PC-9 (cell line): ENCODE measurements around the gene CDCA3. TPM values are rescaled to one million over a fixed set of nuclear protein-coding genes. Genes with fewer than 3 reads are reported as not detected.
"Not testable (repeated sequence)": the region's sequence is repeated elsewhere in the genome, so short reads cannot be mapped to it uniquely, and the experiment has no call there.

Experiments
- BruUV-seq: library from RNA; stranded (reverse); fragments of 400-500 nt; replicated peaks from 2 replicates; lab custom pipeline; 2021; lab: Mats Ljungman, UMichigan
- CTCF ChIA-PET: fragments of 300-600 bp; sonication (Branson Sonifier 250); formaldehyde crosslinking; loops from one replicate; lab custom pipeline; 2022; ENCODE audit warnings: antibody characterized with exemption; lab: Charles Lee
- POLR2A ChIA-PET: fragments of 300-600 bp; sonication (Branson Sonifier 250); formaldehyde crosslinking; loops from one replicate; lab custom pipeline; 2022; ENCODE audit warnings: antibody characterized with exemption; ENCODE audit not compliant: unreplicated experiment; lab: Charles Lee
- DNase-seq, 2 experiments: peaks; one replicate each; pipeline versions ENCODE4 v3.0.0 to v3.0.0-alpha.2; 2015 to 2022; ENCODE audit warnings: mixed read lengths in 1 of 2
- H2AFZ ChIP-seq: fragments of 200-600 bp; sonication (generic); 2 replicates; pipeline ENCODE4 v1.8.1; 2017; ENCODE audit warnings: antibody characterized with exemption
- H3F3A ChIP-seq: fragments of 200-600 bp; sonication (generic); 2 replicates; pipeline ENCODE4 v1.8.1; 2017; ENCODE audit warnings: antibody characterized with exemption, mild to moderate bottlenecking, low read depth; ENCODE audit not compliant: insufficient read depth
- H3K27ac ChIP-seq: fragments of 200-600 bp; sonication (generic); 2 replicates; pipeline ENCODE4 v1.6.1; 2016; ENCODE audit warnings: mixed run types
- H3K27me3 ChIP-seq: fragments of 200-600 bp; sonication (generic); 2 replicates; pipeline ENCODE4 v1.6.1; 2016; ENCODE audit warnings: low read depth, mixed run types; ENCODE audit not compliant: insufficient read depth
- H3K36me3 ChIP-seq: fragments of 200-600 bp; sonication (generic); 2 replicates; pipeline ENCODE4 v1.6.1; 2016; ENCODE audit warnings: low read depth, mixed run types
- H3K4me1 ChIP-seq: fragments of 200-600 bp; sonication (generic); replicated peaks from 2 replicates; pipeline ENCODE4 v1.6.1; 2016; ENCODE audit warnings: mixed run types; ENCODE audit not compliant: insufficient read depth
- H3K4me2 ChIP-seq: fragments of 200-600 bp; sonication (generic); 2 replicates; pipeline ENCODE4 v1.6.1; 2017; ENCODE audit warnings: mixed run types
- H3K4me3 ChIP-seq: fragments of 200-600 bp; sonication (generic); 2 replicates; pipeline ENCODE4 v1.6.1; 2016; ENCODE audit warnings: mixed run types
- H3K79me2 ChIP-seq: fragments of 200-600 bp; sonication (generic); 2 replicates; pipeline ENCODE4 v1.6.1; 2017; ENCODE audit warnings: low read depth, mixed run types
- H3K9me2 ChIP-seq: fragments of 200-600 bp; sonication (generic); 2 replicates; pipeline ENCODE4 v1.8.1; 2017; ENCODE audit warnings: mild to moderate bottlenecking; ENCODE audit not compliant: insufficient read depth
- H3K9me3 ChIP-seq: fragments of 200-600 bp; sonication (generic); 2 replicates; pipeline ENCODE4 v1.8.1; 2016; ENCODE audit warnings: low read depth; ENCODE audit not compliant: insufficient read depth
- H4K20me1 ChIP-seq: fragments of 200-600 bp; sonication (generic); 2 replicates; pipeline ENCODE4 v1.8.1; 2017; ENCODE audit not compliant: insufficient read depth
- EZH2 ChIP-seq: fragments of 200-600 bp; sonication (generic); IDR thresholded peaks from 2 replicates; pipeline ENCODE4 v1.8.0; 2017; ENCODE audit warnings: antibody characterized with exemption, low read depth
- intact Hi-C: fragments of 100-400 bp; cut with micrococcal nuclease; formaldehyde crosslinking; loops from one replicate; pipeline ENCODE4 v1.10.0; 2022; ENCODE audit not compliant: unreplicated experiment
- total RNA-seq: library from RNA; stranded (reverse); gene quantifications from 2 replicates; pipeline ENCODE4 v1.2.3, GENCODE V29; 2021
- TF ChIP-seq, protein P1 (sequence below): fragments of 200-600 bp; sonication (generic); conservative IDR thresholded peaks from 2 replicates; pipeline ENCODE4 v1.6.1; 2017; ENCODE audit warnings: mixed run types, antibody characterized with exemption, mild to moderate bottlenecking, moderate library complexity

Gene CDCA3
- total RNA-seq, 1 experiment from 2014 or later: 125 TPM

DNA sequence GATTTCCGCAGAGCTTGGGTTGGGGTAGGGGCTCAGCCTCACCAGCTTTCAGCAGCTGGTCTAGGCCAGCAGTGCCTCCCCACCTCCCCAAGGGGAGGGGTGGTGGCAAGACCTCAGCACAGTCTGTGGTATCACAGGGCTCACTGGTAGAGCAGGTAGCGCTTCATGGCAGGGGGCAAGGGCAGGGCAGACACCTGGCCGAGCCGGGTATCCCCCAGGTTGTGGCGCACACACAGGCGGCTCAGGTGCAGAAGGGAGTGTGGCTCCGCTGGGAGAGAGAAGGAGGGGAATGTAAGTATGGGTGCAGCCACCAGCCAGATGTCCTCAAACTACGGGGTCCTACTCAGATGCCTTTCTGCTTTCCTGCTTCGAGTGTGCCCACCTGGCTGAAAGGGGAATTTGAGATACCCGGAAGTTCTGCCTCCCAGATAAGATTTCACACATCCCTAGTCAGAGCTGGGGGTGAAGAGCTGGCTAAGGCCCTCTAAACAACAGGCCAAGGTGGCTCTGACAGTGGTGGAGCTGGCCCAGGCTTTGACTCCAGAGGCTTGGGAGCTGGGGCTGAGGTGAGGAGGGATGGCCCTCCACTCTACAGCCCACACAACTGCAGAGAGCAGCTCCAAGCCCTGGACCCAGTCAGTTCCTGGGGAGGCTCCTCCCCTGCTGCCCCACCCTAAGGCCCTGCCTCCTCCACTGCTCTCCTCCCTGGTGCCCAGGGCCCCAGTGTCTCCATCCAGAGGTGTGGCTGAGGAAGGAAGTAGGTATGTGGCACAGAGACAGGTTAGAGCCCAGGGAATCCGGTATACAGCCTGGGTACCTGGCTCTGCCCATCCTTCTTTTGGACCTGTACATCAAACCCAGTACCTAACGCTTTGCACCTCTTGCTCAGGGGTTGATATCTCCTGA, 20.2 kb upstream of the CDCA3 start:
- Histone ChIP-seq H3F3A (peaks cover 71% of the 10 kb centered on the region), H3K4me2 (peak overlapping the region; percentile 96), H3K27me3 (no peaks in the 10 kb centered on the region), H3K27ac (no peak overlapping the region), H3K36me3 (peaks cover 12% of the 10 kb centered on the region; the same call in 1 of the 2 replicates), H3K9me2 (no peaks in the 10 kb centered on the region), H3K9me3 (no peaks in the 10 kb centered on the region), H2AFZ (no peak overlapping the region), H3K79me2 (peaks cover 39% of the 10 kb centered on the region), H3K4me3 (peak overlapping the region; percentile 84), H4K20me1 (peaks cover 41% of the 10 kb centered on the region), H3K4me1 (peaks cover 41% of the 10 kb centered on the region)
- intact Hi-C loops: loop anchor here (1.0 to 5.0 kb wide), 2 partner anchors 75 to 221 kb away; partner anchors contain the start of gene C1R
- BruUV-seq: no TSS peak
- ChIA-PET POLR2A (interaction anchor here (0.6 to 2.8 kb wide), 4 partner anchors 20 to 1590 kb away, joined by 3 to 20 read pairs (median 10); partner anchors contain the start of genes C12orf57 and RNU7-1), CTCF (interaction anchor here (0.9 to 2.6 kb wide), 3 partner anchors 54 to 237 kb away, joined by 3 to 11 read pairs (median 4); no protein-coding TSS in a partner anchor)
- TF ChIP-seq, protein P1, sequence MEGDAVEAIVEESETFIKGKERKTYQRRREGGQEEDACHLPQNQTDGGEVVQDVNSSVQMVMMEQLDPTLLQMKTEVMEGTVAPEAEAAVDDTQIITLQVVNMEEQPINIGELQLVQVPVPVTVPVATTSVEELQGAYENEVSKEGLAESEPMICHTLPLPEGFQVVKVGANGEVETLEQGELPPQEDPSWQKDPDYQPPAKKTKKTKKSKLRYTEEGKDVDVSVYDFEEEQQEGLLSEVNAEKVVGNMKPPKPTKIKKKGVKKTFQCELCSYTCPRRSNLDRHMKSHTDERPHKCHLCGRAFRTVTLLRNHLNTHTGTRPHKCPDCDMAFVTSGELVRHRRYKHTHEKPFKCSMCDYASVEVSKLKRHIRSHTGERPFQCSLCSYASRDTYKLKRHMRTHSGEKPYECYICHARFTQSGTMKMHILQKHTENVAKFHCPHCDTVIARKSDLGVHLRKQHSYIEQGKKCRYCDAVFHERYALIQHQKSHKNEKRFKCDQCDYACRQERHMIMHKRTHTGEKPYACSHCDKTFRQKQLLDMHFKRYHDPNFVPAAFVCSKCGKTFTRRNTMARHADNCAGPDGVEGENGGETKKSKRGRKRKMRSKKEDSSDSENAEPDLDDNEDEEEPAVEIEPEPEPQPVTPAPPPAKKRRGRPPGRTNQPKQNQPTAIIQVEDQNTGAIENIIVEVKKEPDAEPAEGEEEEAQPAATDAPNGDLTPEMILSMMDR: no peak
- TF ChIP-seq EZH2: no peak
- DNase-seq: peak; percentile 79 to 82

DNA sequence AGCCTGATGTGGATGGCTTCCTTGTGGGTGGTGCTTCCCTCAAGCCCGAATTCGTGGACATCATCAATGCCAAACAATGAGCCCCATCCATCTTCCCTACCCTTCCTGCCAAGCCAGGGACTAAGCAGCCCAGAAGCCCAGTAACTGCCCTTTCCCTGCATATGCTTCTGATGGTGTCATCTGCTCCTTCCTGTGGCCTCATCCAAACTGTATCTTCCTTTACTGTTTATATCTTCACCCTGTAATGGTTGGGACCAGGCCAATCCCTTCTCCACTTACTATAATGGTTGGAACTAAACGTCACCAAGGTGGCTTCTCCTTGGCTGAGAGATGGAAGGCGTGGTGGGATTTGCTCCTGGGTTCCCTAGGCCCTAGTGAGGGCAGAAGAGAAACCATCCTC, 19.2 kb upstream of the CDCA3 start:
- H3K9me3 ChIP-seq, H3K27ac ChIP-seq, H3K27me3 ChIP-seq, H3K4me2 ChIP-seq, BruUV-seq, H2AFZ ChIP-seq, H3K4me3 ChIP-seq, H3K9me2 ChIP-seq, POLR2A ChIA-PET, DNase-seq: not testable (repeated sequence)
- Histone ChIP-seq H3K4me1 (peaks cover 41% of the 10 kb centered on the region), H3K36me3 (peaks cover 12% of the 10 kb centered on the region; the same call in 1 of the 2 replicates), H3K79me2 (peaks cover 39% of the 10 kb centered on the region), H4K20me1 (peaks cover 41% of the 10 kb centered on the region), H3F3A (peaks cover 78% of the 10 kb centered on the region)
- CTCF ChIA-PET: interaction anchor here (0.6 to 1.9 kb wide), 3 partner anchors 57 to 91 kb away, joined by 3 to 21 read pairs (median 4); partner anchors contain the start of genes C12orf57 and RNU7-1
- intact Hi-C loops: loop anchor here (5.0 kb wide), 1 partner anchor 222 kb away; the partner anchor contains the start of gene C1R

DNA sequence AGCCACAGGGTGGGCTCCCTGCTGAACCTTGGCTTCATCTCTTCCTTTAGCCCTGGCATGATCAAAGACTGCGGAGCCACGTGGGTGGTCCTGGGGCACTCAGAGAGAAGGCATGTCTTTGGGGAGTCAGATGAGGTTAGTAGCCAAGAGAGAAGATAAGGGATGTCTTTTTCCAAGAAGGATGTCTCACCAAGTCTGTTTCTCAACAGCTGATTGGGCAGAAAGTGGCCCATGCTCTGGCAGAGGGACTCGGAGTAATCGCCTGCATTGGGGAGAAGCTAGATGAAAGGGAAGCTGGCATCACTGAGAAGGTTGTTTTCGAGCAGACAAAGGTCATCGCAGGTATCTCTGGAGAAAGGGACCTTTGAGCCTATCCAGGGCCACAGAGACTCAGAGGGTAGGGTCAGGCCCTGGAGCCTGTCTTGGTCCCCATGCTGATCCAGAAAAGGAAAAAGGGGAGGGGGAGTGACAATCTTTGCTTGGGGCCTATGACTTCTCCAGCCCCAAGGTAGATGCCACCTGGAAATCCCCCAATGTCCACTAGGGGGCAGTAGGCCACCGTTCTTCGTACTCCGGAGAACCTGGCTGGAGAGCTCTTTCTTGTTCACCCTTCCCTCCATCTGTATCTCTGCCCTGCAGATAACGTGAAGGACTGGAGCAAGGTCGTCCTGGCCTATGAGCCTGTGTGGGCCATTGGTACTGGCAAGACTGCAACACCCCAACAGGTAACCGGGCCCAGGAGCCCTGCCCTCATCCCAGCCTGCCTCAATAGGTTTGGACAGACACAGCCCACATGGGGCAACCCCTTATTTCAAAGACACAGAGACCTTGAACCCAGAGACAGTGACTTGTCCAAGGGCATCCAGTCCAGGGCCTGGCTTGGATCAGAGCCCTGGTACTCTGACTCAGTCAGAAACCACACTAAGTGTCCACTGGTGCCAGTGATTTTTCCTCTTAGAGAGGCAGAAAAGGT, 18.2 kb upstream of the CDCA3 start:
- intact Hi-C loops: loop anchor here (1.0 to 5.0 kb wide), 7 partner anchors 69 to 319 kb away; partner anchors contain the start of genes C1R, C1RL and LPCAT3
- peaks cover 40% of the 10 kb centered on the region for H3K4me1 ChIP-seq
- H3F3A ChIP-seq: peaks cover 80% of the 10 kb centered on the region
- no peak overlapping the region for H2AFZ ChIP-seq
- TF ChIP-seq, protein P1: peak; percentile 96
- TF ChIP-seq EZH2: no peak
- no peaks in the 10 kb centered on the region for H3K9me2 ChIP-seq
- H3K4me3 ChIP-seq: peak overlapping the region; percentile 97
- H3K9me3 ChIP-seq: no peaks in the 10 kb centered on the region
- H3K36me3 ChIP-seq: peaks cover 15% of the 10 kb centered on the region
- BruUV-seq: TSS peak; percentile 27
- CTCF ChIA-PET: interaction anchor here (0.5 to 1.9 kb wide), 18 partner anchors 16 to 567 kb away, joined by 3 to 21 read pairs (median 5); partner anchors contain the start of genes C12orf57, MLF2 and RNU7-1
- POLR2A ChIA-PET: interaction anchor here (0.5 to 1.0 kb wide), 12 partner anchors 17 to 1060 kb away, joined by 3 to 20 read pairs (median 4); partner anchors contain the start of genes C12orf57, CDCA3, RNU7-1 and USP5
- H3K27me3 ChIP-seq: no peaks in the 10 kb centered on the region
- peaks cover 39% of the 10 kb centered on the region for H3K79me2 ChIP-seq
- H3K4me2 ChIP-seq: peak overlapping the region; percentile 79
- peak; percentile 71 to 89 for DNase-seq
- H4K20me1 ChIP-seq: peaks cover 41% of the 10 kb centered on the region
- H3K27ac ChIP-seq: no peak overlapping the region
